ENCODE results near the gene ZDHHC19. TPM values are rescaled to one million over a fixed set of nuclear protein-coding genes. Genes with fewer than 3 reads are reported as not detected.

Gene ZDHHC19
- total RNA-seq, 1 donor from 2014 or later, result not detected

- H3K4me3 ChIP-seq, result no peak overlapping the region
- intact Hi-C loops (cut with DNase I), result no loop called here
- H3K9me3 ChIP-seq, result no peaks in the 10 kb centered on the region
- peak overlapping the region; percentile 2 for H3K27ac ChIP-seq
- TF ChIP-seq CTCF (IDR thresholded peaks at IDR 0.05), result no peak
- H3K27me3 ChIP-seq, result no peaks in the 10 kb centered on the region
- peak; percentile 81 for ATAC-seq
- peaks cover 6% of the 10 kb centered on the region for H3K4me1 ChIP-seq
- no peaks in the 10 kb centered on the region for H3K36me3 ChIP-seq
- DNase-seq, result peak; percentile 81
Observed at GRCh38 chr3:196202516-196202970, 8.7 kb downstream of the ZDHHC19 start.

- DNase-seq (no peak), ATAC-seq (peak; percentile 4)
- TF ChIP-seq CTCF (IDR thresholded peaks at IDR 0.05), result no peak
- no peaks in the 10 kb centered on the region for H3K36me3 ChIP-seq
- H3K4me3 ChIP-seq, result no peak overlapping the region
- H3K4me1 ChIP-seq, result peaks cover 12% of the 10 kb centered on the region
- H3K9me3 ChIP-seq, result no peaks in the 10 kb centered on the region
- intact Hi-C loops (cut with DNase I), result loop anchor here (10.0 kb wide), 1 partner anchor 134 kb away; no protein-coding TSS in a partner anchor
- no peak overlapping the region for H3K27ac ChIP-seq
- no peaks in the 10 kb centered on the region for H3K27me3 ChIP-seq
Observed at GRCh38 chr3:196198771-196199753, 12.1 kb downstream of the ZDHHC19 start.

- no peaks in the 10 kb centered on the region for H3K27me3 ChIP-seq
- H3K36me3 ChIP-seq, result no peaks in the 10 kb centered on the region
- ATAC-seq (no peak), DNase-seq (no peak)
- intact Hi-C loops (cut with DNase I), result loop anchor here (10.0 kb wide), 1 partner anchor 133 kb away; no protein-coding TSS in a partner anchor
- no peak overlapping the region for H3K27ac ChIP-seq
- TF ChIP-seq CTCF (IDR thresholded peaks at IDR 0.05), result no peak
- no peak overlapping the region for H3K4me3 ChIP-seq
- H3K9me3 ChIP-seq, result no peaks in the 10 kb centered on the region
- peaks cover 21% of the 10 kb centered on the region for H3K4me1 ChIP-seq
Observed at GRCh38 chr3:196198081-196198675, 13.0 kb downstream of the ZDHHC19 start.

GRCh38 chr3:196197524-196197923 is 13.7 kb downstream of the ZDHHC19 start:
- intact Hi-C loops (cut with DNase I), result loop anchor here (10.0 kb wide), 1 partner anchor 133 kb away; no protein-coding TSS in a partner anchor

More at GRCh38 chr3:196197524-196197923, 13.7 kb downstream of the ZDHHC19 start:
- no peak for TF ChIP-seq CTCF (IDR thresholded peaks at IDR 0.05)
- Histone ChIP-seq H3K4me3 (no peak overlapping the region), H3K27ac (no peak overlapping the region), H3K9me3 (no peaks in the 10 kb centered on the region), H3K27me3 (no peaks in the 10 kb centered on the region), H3K4me1 (peaks cover 14% of the 10 kb centered on the region), H3K36me3 (no peaks in the 10 kb centered on the region)
- ATAC-seq, result no peak
- no peak for DNase-seq

All from upper lobe of right lung (tissue), 1 donor.